Loucy (cell line): Measurements from ENCODE around the gene MAPK14.
A peak's percentile ranks its signal among the peaks of the same experiment; 100 is the strongest.
"Not testable (repeated sequence)": the region's sequence is repeated elsewhere in the genome, so short reads cannot be mapped to it uniquely, and the experiment has no call there.

Experiments used
- H2AFZ ChIP-seq: fragments of 200-600 bp; sonication (generic); 2 replicates; pipeline ENCODE4 v1.6.0; 2016; ENCODE audit warnings: antibody characterized with exemption, mild to moderate bottlenecking, low read length, moderate library complexity
- H3F3A ChIP-seq: fragments of 200-600 bp; 2 replicates; pipeline ENCODE4 v1.6.0; 2016; ENCODE audit warnings: antibody characterized with exemption, low read depth, mild to moderate bottlenecking
- H3K27me3 ChIP-seq: fragments of 200-600 bp; sonication (generic); 2 replicates; pipeline ENCODE4 v1.6.1; 2014; ENCODE audit warnings: low read length, mild to moderate bottlenecking; ENCODE audit not compliant: insufficient read depth, poor library complexity, severe bottlenecking
- H3K36me3 ChIP-seq: fragments of 200-600 bp; sonication (generic); 2 replicates; pipeline ENCODE4 v1.6.1; 2016; ENCODE audit warnings: low read length; ENCODE audit not compliant: insufficient read depth
- H3K4me1 ChIP-seq: fragments of 200-600 bp; sonication (generic); 2 replicates; pipeline ENCODE4 v1.5.1; 2014; ENCODE audit warnings: low read length, mild to moderate bottlenecking; ENCODE audit not compliant: insufficient read depth, poor library complexity, severe bottlenecking
- H3K4me2 ChIP-seq: fragments of 200-600 bp; sonication (generic); 2 replicates; pipeline ENCODE4 v1.6.0; 2014; ENCODE audit warnings: antibody characterized with exemption, low read length, low read depth, mild to moderate bottlenecking; ENCODE audit not compliant: poor library complexity, severe bottlenecking
- H3K4me3 ChIP-seq: fragments of 200-600 bp; sonication (generic); 2 replicates; pipeline ENCODE4 v1.5.1; 2014; ENCODE audit warnings: low read length, mild to moderate bottlenecking, mixed read lengths; ENCODE audit not compliant: poor library complexity, severe bottlenecking
- H3K79me2 ChIP-seq: fragments of 200-600 bp; sonication (generic); 2 replicates; pipeline ENCODE4 v1.6.1; 2014; ENCODE audit warnings: low read length; ENCODE audit not compliant: insufficient read depth
- H3K9ac ChIP-seq: fragments of 200-600 bp; sonication (generic); 2 replicates; pipeline ENCODE4 v1.6.0; 2014; ENCODE audit warnings: mild to moderate bottlenecking, low read depth, low read length, moderate library complexity; ENCODE audit not compliant: poor library complexity, severe bottlenecking
- H3K9me2 ChIP-seq: fragments of 200-600 bp; sonication (generic); replicated peaks from 2 replicates; pipeline ENCODE4 v1.6.1; 2016; ENCODE audit warnings: low read depth, low read length, mixed read lengths
- H3K9me3 ChIP-seq: fragments of 200-600 bp; sonication (generic); 2 replicates; pipeline ENCODE4 v1.6.1; 2014; ENCODE audit warnings: mild to moderate bottlenecking, antibody characterized with exemption, low read length, low read depth; ENCODE audit not compliant: insufficient read depth
- H4K20me1 ChIP-seq: fragments of 200-600 bp; sonication (generic); 2 replicates; pipeline ENCODE4 v1.6.0; 2014; ENCODE audit warnings: antibody characterized with exemption, low read length, mild to moderate bottlenecking; ENCODE audit not compliant: insufficient read depth, poor library complexity, severe bottlenecking
- EZH2phosphoT487 ChIP-seq: fragments of 200-600 bp; IDR thresholded peaks from 2 replicates; pipeline ENCODE4 v1.6.1; 2018; ENCODE audit warnings: antibody characterized with exemption, mild to moderate bottlenecking, moderate library complexity, borderline replicate concordance
- TF ChIP-seq, protein P1 (sequence below): fragments of 200-600 bp; sonication (generic); conservative IDR thresholded peaks from 2 replicates; pipeline ENCODE4 v1.5.1; 2014; ENCODE audit warnings: mild to moderate bottlenecking, antibody characterized with exemption, low read length

The MAPK14 gene

GRCh38 chr6:36032261-36032660 lies 4.7 kb downstream of the MAPK14 start:
- Histone ChIP-seq H3K4me1 (peaks cover 44% of the 10 kb centered on the region), H4K20me1 (peaks cover 91% of the 10 kb centered on the region), H3K79me2 (peaks cover 97% of the 10 kb centered on the region), H3K9me3 (no peaks in the 10 kb centered on the region), H2AFZ (no peak overlapping the region), H3K4me2 (peak overlapping the region; percentile 85), H3K9me2 (no peaks in the 10 kb centered on the region), H3F3A (peaks cover 10% of the 10 kb centered on the region), H3K36me3 (peaks cover 5% of the 10 kb centered on the region; the same call in 1 of the 2 replicates), H3K4me3 (peak overlapping the region; percentile 85), H3K27me3 (peaks cover 9% of the 10 kb centered on the region), H3K9ac (peak overlapping the region; percentile 100)
- no peak for TF ChIP-seq EZH2phosphoT487
- TF ChIP-seq, protein P1, sequence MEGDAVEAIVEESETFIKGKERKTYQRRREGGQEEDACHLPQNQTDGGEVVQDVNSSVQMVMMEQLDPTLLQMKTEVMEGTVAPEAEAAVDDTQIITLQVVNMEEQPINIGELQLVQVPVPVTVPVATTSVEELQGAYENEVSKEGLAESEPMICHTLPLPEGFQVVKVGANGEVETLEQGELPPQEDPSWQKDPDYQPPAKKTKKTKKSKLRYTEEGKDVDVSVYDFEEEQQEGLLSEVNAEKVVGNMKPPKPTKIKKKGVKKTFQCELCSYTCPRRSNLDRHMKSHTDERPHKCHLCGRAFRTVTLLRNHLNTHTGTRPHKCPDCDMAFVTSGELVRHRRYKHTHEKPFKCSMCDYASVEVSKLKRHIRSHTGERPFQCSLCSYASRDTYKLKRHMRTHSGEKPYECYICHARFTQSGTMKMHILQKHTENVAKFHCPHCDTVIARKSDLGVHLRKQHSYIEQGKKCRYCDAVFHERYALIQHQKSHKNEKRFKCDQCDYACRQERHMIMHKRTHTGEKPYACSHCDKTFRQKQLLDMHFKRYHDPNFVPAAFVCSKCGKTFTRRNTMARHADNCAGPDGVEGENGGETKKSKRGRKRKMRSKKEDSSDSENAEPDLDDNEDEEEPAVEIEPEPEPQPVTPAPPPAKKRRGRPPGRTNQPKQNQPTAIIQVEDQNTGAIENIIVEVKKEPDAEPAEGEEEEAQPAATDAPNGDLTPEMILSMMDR = no peak

GRCh38 chr6:36033144-36033543 lies 5.5 kb downstream of the MAPK14 start:
- Histone ChIP-seq H4K20me1 (peaks cover 96% of the 10 kb centered on the region), H3F3A (peaks cover 10% of the 10 kb centered on the region), H3K4me1 (peaks cover 53% of the 10 kb centered on the region), H3K79me2 (peaks cover 100% of the 10 kb centered on the region), H3K4me2 (peak overlapping the region; percentile 85), H3K4me3 (peak overlapping the region; percentile 85), H3K9ac (peak overlapping the region; percentile 100)
- H3K9me2 ChIP-seq, H3K27me3 ChIP-seq, H3K9me3 ChIP-seq, H3K36me3 ChIP-seq, H2AFZ ChIP-seq: not testable (repeated sequence)

DNA sequence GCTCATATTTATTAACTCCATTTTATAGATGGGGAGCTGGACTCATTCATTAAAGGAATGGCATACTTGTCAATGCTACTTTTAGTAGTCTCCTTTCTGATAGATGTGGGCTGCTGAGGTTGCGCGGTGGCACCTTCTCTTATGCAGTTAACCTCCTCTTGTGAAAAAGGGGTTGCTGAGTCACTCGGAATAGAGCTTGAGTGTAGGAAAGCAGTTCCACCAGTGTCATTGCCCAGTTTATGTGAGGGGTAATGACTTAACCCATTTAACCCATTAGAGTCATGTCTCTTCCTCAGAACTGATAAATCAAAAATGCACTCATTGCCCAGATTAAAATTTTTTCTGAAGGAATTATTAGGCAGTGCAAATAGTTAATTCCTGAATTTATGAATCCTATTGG lies 6.3 kb downstream of the MAPK14 start:
- Histone ChIP-seq H3K36me3 (peaks cover 11% of the 10 kb centered on the region; the same call in 1 of the 2 replicates), H3K9ac (peak overlapping the region; percentile 100), H3K4me3 (peak overlapping the region; percentile 85), H3K27me3 (no peaks in the 10 kb centered on the region), H3K4me2 (peak overlapping the region; percentile 85), H3K9me2 (no peaks in the 10 kb centered on the region), H3F3A (peaks cover 5% of the 10 kb centered on the region; the same call in 1 of the 2 replicates), H3K79me2 (peaks cover 100% of the 10 kb centered on the region), H3K9me3 (no peaks in the 10 kb centered on the region), H3K4me1 (peaks cover 61% of the 10 kb centered on the region), H4K20me1 (peaks cover 98% of the 10 kb centered on the region), H2AFZ (no peak overlapping the region)
- no peak for TF ChIP-seq EZH2phosphoT487
- TF ChIP-seq, protein P1 = no peak

GRCh38 chr6:36034441-36034840 lies 6.8 kb downstream of the MAPK14 start:
- H3K4me2 ChIP-seq = peak overlapping the region; percentile 85

More at GRCh38 chr6:36034441-36034840, 6.8 kb downstream of the MAPK14 start:
- TF ChIP-seq, protein P1 = no peak
- no peak for TF ChIP-seq EZH2phosphoT487
- Histone ChIP-seq H3K79me2 (peaks cover 100% of the 10 kb centered on the region), H4K20me1 (peaks cover 98% of the 10 kb centered on the region), H3K9me3 (no peaks in the 10 kb centered on the region), H3K36me3 (peaks cover 15% of the 10 kb centered on the region; the same call in 1 of the 2 replicates), H3K27me3 (no peaks in the 10 kb centered on the region), H2AFZ (no peak overlapping the region), H3K9me2 (no peaks in the 10 kb centered on the region), H3F3A (no peaks in the 10 kb centered on the region), H3K9ac (peak overlapping the region; percentile 100), H3K4me1 (peaks cover 66% of the 10 kb centered on the region), H3K4me3 (peak overlapping the region; percentile 85)
